Cardiac fibroblast (primary cell): ENCODE measurements around the gene SLC39A11.

ENCODE experiments used
- DNase-seq, 2 donors: peaks; one replicate each; pipeline versions ENCODE4 v3.0.0 to v3.0.0-alpha.2; 2010; ENCODE audit warnings: low read depth in 2 of 2
- H3K4me3 ChIP-seq, 2 donors: replicated peaks in 1 of 2; 1 replicate in 1 of 2; 2 replicates in 1 of 2; pipeline ENCODE4 v1.5.1; 2011; ENCODE audit warnings: low read depth in 2 of 2, low read length in 2 of 2, mild to moderate bottlenecking in 2 of 2, moderate library complexity in 1 of 2
- CTCF ChIP-seq: IDR thresholded peaks from one replicate; pipeline ENCODE4 v1.5.1; 2011; ENCODE audit warnings: low read depth, mild to moderate bottlenecking, low read length, inconsistent platforms

The SLC39A11 gene

GRCh38 chr17:73107191-73107590 is 14.7 kb upstream of the SLC39A11 start:
- no peak overlapping the region for H3K4me3 ChIP-seq
- no peak for TF ChIP-seq CTCF

GRCh38 chr17:73105431-73105830 is 12.9 kb upstream of the SLC39A11 start:
- no peak for DNase-seq
- TF ChIP-seq CTCF = no peak
- no peak overlapping the region for H3K4me3 ChIP-seq

More at GRCh38 chr17:73107191-73107590, 14.7 kb upstream of the SLC39A11 start:
- no peak for DNase-seq

- no peak for DNase-seq
- no peak for TF ChIP-seq CTCF
- H3K4me3 ChIP-seq = no peak overlapping the region
Observed at GRCh38 chr17:73104450-73104849, 12.0 kb upstream of the SLC39A11 start.

- peak in 1 of 2 donors; percentile 7 for DNase-seq
- TF ChIP-seq CTCF = no peak
- H3K4me3 ChIP-seq = no peak overlapping the region
Observed at GRCh38 chr17:73103641-73104335, 11.3 kb upstream of the SLC39A11 start.

- TF ChIP-seq CTCF = no peak
- H3K4me3 ChIP-seq = no peak overlapping the region
- no peak for DNase-seq
Observed at GRCh38 chr17:73101031-73101430, 8.5 kb upstream of the SLC39A11 start.

- no peak for TF ChIP-seq CTCF
- H3K4me3 ChIP-seq = no peak overlapping the region
- DNase-seq = no peak
Observed at GRCh38 chr17:73100363-73100762, 7.9 kb upstream of the SLC39A11 start.

- H3K4me3 ChIP-seq = no peak overlapping the region
- TF ChIP-seq CTCF = no peak
- no peak for DNase-seq
Observed at GRCh38 chr17:73099511-73099910, 7.0 kb upstream of the SLC39A11 start.
